Activated T-cell treated with anti-CD3 and anti-CD28 coated beads for 48 hours (primary cell): Measurements from ENCODE around the gene C16orf95.
"Not testable (repeated sequence)": the region's sequence is repeated elsewhere in the genome, so short reads cannot be mapped to it uniquely, and the experiment has no call there.

Experiments
- DNase-seq: peaks from one replicate; pipeline ENCODE4 v3.0.0-alpha.2; 2020; ENCODE audit warnings: low read depth

The C16orf95 gene

DNA sequence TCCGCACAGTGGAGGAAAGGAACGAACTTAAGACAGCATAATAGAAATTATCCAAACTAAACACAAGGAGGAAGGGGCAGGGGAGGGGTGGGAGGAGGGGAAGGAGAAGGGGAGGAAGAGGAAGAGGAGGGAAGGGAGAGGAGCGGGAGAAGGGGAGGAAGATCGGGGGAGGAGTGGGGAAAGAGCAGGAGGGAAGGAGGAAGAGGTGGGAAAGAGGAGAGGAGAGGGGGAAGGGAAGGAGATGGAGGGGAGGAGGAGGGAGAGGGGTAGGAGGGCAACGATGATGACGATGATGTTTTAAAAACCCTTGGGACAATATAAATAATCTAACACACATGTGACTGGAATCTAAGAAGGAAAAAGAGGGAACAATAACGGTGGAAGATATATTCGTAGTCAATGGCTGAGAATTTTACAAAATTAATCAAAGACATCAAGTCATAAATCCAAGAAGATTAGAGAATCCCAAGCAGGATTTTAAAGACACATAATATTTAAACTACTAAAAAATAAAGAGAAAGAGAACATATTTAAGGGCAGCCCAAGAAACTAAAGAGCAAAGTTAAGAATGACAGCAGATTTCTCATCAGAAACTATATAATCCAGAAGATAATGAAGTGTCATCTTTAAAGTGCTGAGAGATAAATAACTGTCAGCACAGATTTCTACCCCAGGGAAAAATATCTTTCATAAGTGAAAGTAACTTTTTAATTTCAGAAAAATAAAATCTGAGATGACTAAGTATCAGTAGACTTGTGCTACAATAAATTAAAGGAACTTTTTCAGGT, 30.2 kb downstream of the C16orf95 start:
- no peak for DNase-seq

DNA sequence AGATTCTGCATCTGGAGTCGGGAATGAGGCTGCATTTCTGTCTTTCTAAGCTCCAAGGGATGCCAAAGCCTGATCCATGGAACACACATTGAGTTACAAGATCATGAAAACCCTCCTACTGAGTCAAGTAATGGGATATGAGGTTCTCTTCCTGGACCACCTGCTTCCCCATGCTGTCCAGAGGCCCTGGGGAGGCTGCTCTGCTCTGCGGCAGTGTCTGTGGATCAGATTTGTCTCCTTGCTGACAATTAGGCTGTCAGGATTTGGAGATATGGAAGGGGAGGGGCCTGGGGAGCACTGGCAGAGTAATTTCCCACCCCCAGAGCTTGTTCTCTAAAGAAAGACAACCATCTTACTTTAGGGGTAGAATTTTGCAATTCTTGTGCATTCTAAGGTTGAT, 33.0 kb downstream of the C16orf95 start:
- no peak for DNase-seq

DNA sequence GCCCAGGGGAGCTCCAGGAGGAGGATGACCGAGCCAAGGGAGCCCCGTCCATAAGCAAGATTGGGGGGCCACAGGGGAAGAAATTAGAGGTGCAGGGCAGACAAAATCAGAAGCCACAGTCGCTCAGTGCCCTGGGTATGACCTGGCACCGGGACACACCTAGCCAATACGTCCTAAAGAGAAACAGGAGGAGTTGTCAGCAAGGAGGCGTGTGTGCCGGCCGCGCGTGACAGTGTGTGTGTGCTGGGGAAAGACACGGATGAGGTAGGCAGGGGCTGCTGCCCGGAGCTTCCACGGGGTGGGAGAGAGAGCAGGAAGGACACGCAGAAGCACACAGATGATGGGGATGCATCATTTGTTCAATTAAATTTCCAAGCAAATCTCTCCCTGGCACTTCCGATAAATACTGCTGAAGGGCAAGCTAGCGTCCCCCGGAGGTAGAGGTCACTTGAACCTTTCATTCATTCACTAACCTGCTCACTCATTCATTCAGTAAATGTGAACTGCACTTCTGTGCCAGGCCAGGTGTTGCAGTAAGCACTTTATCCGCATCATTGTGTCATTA, 38.0 kb downstream of the C16orf95 start:
- no peak for DNase-seq

DNA sequence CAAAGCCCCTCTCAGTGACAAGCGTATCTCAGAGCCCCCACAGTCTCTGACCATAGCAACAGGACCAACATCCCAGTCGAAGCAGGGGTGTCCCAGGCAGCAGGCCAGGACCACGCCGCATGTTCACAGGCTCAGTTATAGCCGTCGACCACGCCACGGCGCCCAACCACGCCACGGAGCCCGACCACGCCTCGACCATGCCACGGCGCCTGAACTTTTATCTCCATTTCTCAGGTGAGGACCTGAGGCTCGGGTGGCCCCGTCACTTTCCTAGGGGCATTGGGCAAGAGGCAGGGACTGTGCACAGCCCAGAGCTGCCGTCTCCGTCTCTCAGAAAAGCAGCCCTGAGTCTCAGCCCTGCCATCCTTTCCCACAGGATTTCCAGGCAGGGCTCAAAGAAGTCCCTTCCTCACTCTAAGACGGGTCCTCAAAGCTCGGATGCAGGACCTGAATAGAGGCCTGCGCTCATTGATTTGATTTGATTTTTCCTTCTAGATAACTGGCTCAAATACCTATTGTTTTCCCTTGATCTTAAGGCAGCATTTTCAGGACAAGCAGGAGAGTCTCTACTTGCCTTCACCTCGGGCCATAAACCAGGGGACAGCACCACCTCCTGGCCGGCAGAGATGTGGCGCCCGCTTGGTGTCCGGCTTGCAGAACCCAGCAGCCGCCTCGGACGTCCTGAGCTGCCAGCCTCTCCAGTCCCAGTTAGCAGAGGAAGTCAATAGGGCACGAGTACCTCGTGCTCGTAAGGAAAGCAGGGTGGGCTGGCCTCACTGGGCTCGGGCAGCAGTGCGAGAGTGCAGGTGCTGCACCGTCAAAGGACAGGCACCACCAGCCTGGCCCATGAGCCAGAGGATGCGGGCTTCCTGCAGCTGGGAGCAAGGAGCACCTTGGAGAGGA, 38.8 kb downstream of the C16orf95 start:
- DNase-seq: peak; percentile 53

DNA sequence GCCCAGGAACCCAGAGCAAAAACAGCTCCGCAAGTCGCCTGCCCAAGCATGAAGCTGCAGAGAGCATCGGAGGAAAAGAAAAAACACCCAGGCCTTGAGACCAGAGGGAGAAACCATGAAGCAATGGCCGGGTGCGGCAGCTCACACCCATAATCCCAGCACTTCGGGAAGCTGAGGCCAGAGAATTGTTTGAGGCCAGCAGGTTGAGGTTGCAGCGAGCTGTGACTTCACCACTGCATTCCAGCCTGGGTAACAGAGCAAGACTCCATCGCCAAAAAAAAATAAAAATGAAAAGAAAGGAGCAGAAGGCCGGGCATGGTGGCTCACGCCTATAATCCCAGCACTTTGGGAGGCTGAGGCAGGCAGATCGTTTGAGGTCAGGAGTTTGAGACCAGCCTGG, 40.3 kb downstream of the C16orf95 start:
- DNase-seq: no peak

DNA sequence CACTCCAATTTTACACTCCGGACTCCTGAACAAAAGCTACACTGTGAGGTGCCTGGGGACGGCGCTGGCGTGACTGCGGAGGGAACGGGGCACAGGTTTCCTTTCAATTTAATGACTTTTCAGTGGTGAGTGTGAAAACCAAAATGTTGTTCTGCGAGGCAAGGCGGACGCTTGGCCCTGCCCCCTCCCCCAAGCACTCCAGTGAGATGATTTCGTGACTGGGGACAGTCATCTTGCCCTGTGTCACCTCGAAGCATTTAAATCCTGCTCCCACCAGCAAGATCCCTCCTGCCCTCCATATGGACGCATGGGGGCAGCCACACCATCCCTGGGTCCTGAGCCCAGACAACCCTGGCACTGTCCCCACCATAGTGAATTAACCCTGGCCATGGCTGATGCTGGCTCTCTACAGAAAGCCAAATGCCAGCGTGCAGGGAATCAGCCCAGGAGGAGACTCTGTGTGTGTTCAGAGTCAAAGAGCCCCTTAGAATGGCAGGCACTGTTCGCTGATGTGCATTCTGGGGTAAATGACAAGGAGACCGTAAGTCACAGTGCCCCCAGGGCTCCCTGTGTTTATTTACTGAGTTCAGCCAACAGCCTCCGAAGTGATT, 41.0 kb downstream of the C16orf95 start:
- no peak for DNase-seq

DNA sequence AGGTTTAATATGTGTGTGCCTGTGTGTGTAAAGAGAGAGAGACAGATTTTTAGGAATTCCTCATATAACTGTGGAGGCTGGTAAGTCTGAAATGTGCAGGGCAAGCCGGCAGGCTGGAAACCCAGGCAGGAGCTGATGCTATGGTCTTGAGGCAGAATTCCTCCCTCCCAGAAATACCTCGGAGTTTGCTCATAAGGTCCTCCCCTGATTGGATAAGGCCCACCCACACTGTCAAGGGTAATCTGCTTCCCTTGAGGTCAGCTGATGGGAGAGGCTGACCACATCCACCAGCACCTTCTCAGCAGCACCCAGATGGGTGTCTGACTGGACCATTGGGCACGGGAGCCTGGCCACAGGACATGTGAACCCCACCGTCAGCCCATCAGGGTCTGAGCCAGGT, 42.4 kb downstream of the C16orf95 start:
- no peak for DNase-seq

DNA sequence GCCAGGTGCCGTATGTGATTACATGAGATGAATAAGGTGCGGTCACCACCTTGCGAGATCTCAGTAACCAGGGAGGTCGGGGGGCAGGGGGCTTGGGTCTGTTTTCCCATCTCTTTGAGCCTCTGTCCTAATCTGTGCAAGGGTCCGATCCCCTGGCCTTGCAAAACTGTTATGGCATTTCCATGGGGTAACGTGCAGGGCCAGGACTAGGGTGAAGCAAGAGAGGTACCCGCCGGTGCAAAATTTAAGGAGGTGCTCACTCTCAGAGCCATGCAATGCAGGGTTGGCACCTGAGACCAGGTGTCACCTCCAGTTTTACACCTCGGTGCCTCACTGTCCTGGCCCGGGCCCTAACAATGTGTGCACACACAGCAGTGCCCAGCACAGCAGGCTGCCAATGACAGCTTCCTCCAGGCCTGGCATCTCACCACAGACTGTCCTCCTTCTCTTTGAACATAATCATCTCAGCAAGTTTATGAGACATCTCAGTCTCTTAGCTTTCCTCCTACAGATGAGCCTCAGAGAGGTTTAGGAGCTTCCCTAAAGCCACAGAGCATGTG, 43.6 kb downstream of the C16orf95 start:
- no peak for DNase-seq

DNA sequence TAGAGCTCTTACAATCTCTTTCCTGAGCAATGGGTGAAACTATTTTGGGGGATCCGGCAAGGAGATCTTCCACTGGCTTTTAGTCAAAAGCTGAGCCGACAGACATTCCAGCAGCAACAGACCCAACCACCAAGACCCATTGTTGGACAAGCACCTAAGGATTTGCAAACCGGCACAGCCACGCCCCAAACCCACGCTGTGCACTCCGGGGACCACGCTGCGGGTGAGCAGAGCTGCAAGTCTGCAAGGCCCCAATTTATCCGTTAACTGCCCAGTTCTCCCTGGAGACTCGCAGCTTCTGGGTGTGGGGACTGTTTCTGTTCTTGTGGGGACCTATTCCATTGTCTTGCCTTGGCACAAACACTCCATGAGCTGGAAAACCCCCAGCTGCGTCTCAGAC, 45.9 kb downstream of the C16orf95 start:
- DNase-seq: no peak

DNA sequence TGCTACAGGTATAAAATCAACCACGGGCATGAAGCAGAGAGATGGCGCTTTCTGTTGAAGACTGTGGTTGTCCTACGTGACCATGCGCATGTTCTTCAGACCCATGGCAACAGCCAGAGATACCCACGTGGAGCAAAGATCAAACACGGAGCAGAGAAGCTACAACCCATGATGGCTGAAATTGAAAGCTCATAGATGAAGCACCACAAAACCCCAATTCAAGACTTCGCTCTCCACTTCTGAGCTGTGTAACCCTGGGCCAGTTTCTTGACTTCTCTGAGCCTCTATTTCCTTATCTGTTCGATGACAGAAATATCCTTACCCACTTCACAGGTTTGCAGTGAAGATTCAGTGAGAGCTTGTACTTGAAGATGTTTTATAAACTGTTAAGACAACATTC, 49.6 kb downstream of the C16orf95 start:
- no peak for DNase-seq

DNA sequence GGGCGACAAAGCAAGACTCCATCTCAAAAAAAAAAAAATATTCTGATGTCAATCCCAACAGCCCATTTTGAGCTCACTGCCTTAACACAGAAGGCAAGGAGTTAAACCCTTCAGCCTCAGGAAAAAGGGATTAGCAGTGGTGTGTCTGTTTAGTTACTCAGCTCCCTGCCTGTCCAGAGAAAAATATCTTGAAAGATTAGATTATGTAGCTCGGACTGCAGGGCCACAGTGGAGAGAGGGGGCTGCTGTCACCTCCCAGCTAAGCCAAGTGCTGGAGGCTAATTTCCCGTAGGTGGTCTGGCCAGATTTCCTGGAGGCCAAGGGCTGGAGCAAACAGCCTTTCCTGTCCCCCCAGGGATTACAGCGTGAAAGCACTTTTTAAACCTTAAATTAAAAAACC, 50.3 kb downstream of the C16orf95 start:
- no peak for DNase-seq

DNA sequence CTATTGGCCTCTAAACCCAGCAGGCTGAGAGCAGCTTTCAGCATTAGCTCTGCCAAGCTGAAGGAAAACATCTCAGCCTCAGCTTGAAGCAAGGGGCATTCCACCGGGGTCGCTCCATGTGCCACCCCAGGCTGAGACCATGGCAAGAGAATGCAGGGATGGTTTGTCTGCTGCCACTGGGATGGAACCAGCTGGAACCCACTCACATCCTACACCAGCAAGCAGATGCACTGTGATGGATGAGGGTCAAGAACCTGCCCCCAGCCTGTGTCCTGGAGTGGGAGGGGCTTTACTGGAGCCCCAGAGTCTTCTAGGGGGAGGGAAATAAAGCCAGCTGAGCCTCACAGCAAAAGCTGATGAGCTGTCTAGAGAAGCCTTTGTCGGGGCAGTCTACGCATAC, 51.9 kb downstream of the C16orf95 start:
- DNase-seq: no peak

DNA sequence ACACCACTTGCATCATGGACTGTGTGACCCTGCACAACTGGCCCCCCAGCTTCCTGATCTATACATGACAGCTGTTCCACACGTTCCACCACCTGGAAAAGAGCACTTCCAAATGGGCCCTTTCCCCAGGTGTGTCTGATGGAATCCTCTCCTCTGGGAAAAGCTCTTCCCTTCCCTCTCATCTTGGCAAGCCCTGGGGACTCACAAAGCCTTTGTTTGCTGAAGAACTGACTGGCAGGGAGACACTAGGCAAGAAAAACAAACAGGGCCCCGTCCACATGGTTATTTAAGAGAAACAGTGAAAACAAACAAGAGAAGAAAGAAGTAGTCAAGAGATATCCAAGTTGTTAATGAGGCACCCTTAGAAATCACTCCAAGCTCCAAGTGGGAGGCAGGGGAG, 52.6 kb downstream of the C16orf95 start:
- no peak for DNase-seq

DNA sequence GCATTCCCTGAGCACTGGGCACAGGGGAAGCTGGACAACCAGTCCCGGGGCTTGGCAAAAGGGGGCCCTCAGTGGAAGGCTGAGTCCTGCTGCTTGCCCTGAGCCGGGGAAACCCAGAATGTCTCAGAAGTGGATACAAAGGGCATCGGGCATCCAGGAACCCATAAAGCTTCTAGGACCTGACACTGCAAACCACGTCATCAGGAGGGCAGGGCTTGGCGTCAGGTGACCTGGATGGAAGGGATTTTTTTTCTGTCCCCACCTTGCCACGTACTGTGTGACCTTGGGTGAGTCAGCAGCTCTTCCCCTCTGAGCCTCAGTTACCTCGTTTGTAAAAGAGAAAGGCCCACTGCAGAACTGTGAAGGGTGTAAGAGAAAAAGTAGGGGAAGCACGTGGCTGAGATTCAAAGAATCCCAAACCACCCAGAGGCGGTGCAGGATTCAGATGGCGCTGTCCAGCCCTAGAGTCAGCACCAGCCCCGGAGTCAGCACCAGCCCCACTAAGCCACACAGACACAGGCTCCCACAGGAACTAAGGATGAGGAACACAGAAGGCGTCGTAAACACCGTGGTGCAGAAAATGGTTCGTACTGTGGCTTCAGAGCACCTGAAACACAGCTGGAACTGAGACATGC, 53.7 kb downstream of the C16orf95 start:
- no peak for DNase-seq

DNA sequence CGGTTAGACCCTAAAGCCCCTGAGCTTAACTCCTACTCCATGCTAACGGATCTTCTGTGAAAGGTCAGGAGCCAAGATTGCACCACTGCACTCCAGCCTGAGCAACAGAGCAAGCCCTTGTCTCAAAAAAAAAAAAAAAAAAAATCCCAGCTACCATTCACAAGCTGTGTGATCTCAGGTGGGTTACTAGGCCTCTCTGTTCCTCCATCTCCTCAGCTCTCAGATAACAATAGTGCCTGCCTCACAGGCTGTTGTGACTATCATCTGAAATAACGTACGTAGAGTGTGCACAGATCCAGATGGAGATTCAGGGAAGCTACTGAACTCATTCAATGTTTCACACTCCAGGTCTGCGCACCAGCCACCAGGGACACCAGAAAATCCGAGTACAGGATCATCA, 57.8 kb downstream of the C16orf95 start:
- DNase-seq: no peak

DNA sequence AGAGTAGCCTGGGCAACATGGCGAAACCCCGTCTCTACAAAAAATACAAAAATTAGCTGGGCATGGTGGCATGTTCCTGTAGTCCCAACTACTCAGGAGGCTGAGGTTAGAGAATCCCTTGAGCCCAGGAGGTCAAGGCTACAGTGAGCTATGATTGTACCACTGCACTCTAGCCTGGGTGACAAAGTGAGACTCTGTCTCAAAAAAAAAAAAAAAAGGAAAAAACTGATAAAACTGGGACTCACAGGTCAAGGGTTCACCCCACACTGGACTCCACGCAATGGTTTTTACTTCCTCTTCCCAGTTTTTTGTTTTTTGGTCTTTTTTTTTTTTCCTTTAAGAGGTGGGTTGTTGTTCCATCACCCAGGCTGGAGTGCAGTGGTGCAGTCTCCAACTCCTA, 58.5 kb downstream of the C16orf95 start:
- not testable (repeated sequence) for DNase-seq

DNA sequence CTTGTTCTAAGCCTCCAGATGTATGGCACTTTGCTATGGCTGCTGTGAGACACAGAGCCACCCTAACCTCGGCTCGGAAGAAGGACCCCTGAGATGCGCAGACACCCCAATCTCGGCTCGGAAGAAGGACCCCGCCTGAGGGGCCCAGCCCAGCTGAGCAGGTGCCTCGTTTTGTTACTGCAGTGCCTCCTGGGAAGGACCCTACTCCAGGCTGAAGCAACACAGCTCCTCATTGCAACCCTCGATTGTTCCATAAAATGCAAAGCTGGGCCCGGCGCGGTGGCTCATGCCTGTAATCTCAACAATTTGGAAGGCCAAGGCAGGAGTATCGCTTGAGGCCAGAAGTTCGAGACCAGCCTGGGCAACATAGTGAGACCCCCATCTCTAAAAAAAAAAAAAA, 61.3 kb downstream of the C16orf95 start:
- no peak for DNase-seq

DNA sequence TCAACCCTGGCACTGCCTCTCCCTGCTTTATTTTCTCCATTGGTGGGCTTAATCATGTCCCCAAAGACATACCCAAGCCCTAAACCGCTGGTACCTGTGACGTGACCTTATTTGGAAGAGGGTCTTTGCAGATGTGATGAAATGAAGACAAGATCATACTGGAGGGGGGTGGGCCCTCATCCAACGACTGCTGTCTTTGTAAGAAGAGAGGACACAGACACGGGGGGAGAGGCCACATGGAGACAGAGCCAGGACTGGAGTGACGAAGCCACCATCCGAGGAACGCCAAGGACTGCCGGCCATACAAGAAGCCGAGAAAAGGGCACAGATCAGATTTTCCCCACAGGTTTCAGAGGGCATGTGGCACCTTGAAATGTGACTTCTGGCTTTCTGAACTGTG, 62.5 kb downstream of the C16orf95 start:
- no peak for DNase-seq

DNA sequence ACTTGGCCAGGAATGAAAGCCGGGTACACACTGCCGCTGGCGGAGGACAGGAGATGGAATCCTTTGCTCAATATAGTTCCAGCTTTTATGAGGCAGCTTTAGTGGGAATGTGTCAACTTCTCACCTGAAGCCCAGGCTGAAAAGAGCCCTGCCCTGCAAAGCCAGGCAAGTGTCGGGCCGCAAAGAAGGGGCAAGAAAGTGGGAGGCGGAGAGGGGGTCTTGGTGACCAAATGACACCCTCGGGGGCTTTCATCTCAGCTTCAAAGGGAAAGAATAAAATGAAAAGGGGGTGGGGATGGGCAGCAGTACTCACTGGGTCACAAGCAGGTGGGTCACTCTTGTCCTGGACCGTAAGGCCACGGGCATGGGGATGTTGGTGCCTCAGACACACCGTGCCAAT, 62.9 kb downstream of the C16orf95 start:
- no peak for DNase-seq

DNA sequence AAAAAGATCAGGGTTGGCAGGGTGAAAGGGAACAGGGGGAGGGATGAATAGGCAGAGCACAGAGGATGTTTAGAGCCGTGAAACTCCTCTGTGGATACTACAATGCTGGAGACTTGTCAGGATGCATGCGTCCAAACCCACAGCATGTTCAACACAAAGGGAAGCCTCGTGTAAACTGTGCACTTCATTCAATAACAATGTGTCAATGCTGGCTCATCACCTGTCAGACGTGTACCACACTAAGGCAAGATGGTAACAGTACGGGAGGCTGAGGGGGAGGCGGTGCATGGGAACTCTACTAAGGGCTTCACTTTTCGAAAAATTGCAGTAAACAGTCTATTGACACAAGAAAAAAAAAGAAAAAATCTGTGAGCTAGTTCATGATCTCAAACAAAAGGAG, 63.7 kb downstream of the C16orf95 start:
- DNase-seq: no peak
